ENCODE measurements around the gene HEATR9.

Gene HEATR9

GRCh38 chr17:35878361-35878760 lies 9.7 kb upstream of the HEATR9 start:
- no peak for TF ChIP-seq CTCF (IDR thresholded peaks at IDR 0.05; ENCODE audit: borderline replicate concordance, extremely low read depth, low read length, poor library complexity, severe bottlenecking)
- TF ChIP-seq EZH2 (IDR thresholded peaks at IDR 0.05; ENCODE audit: borderline replicate concordance, low read depth, low read length, severe bottlenecking) = no peak
- Histone ChIP-seq H3K4me2 (ENCODE audit: insufficient read depth, low read length) (no peak overlapping the region), H3K9me3 (ENCODE audit: insufficient read depth, low read length, severe bottlenecking) (no peaks in the 10 kb centered on the region), H4K20me1 (ENCODE audit: insufficient read depth, low read length) (no peaks in the 10 kb centered on the region), H2AFZ (ENCODE audit: low read depth, low read length) (no peak overlapping the region), H3K4me1 (ENCODE audit: insufficient read depth, low read length) (no peaks in the 10 kb centered on the region), H3K27ac (ENCODE audit: low read length) (no peak overlapping the region), H3K79me2 (ENCODE audit: insufficient read depth, low read length) (no peaks in the 10 kb centered on the region), H3K36me3 (ENCODE audit: insufficient read depth, low read length) (no peaks in the 10 kb centered on the region), H3K27me3 (ENCODE audit: insufficient read depth, low read length, poor library complexity) (peaks cover 7% of the 10 kb centered on the region), H3K4me3 (ENCODE audit: low read depth in 1 of 2, low read length in 2 of 2) (no peak overlapping the region), H3K9ac (ENCODE audit: low read depth, low read length) (no peak overlapping the region)
- DNase-seq (no peak), ATAC-seq (ENCODE audit: insufficient read depth, low read depth) (no peak)

- Histone ChIP-seq H3K4me2 (ENCODE audit: insufficient read depth, low read length) (no peak overlapping the region), H3K9me3 (ENCODE audit: insufficient read depth, low read length, severe bottlenecking) (no peaks in the 10 kb centered on the region), H2AFZ (ENCODE audit: low read depth, low read length) (no peak overlapping the region), H3K79me2 (ENCODE audit: insufficient read depth, low read length) (no peaks in the 10 kb centered on the region), H3K9ac (ENCODE audit: low read depth, low read length) (no peak overlapping the region), H3K4me1 (ENCODE audit: insufficient read depth, low read length) (no peaks in the 10 kb centered on the region), H3K36me3 (ENCODE audit: insufficient read depth, low read length) (no peaks in the 10 kb centered on the region), H3K27me3 (ENCODE audit: insufficient read depth, low read length, poor library complexity) (peaks cover 7% of the 10 kb centered on the region), H4K20me1 (ENCODE audit: insufficient read depth, low read length) (no peaks in the 10 kb centered on the region), H3K4me3 (ENCODE audit: low read depth in 1 of 2, low read length in 2 of 2) (no peak overlapping the region), H3K27ac (ENCODE audit: low read length) (no peak overlapping the region)
- ATAC-seq (ENCODE audit: insufficient read depth, low read depth) (no peak), DNase-seq (no peak)
- TF ChIP-seq EZH2 (IDR thresholded peaks at IDR 0.05; ENCODE audit: borderline replicate concordance, low read depth, low read length, severe bottlenecking) = no peak
- TF ChIP-seq CTCF (IDR thresholded peaks at IDR 0.05; ENCODE audit: borderline replicate concordance, extremely low read depth, low read length, poor library complexity, severe bottlenecking) = no peak
Observed at GRCh38 chr17:35877345-35878029, 8.8 kb upstream of the HEATR9 start.

- H2AFZ ChIP-seq (ENCODE audit: low read depth, low read length) = no peak overlapping the region
- no peak for DNase-seq
- H3K4me1 ChIP-seq (ENCODE audit: insufficient read depth, low read length) = no peaks in the 10 kb centered on the region
- H4K20me1 ChIP-seq (ENCODE audit: insufficient read depth, low read length) = no peaks in the 10 kb centered on the region
- H3K9me3 ChIP-seq (ENCODE audit: insufficient read depth, low read length, severe bottlenecking) = no peaks in the 10 kb centered on the region
- no peak overlapping the region for H3K4me3 ChIP-seq (ENCODE audit: low read depth in 1 of 2, low read length in 2 of 2)
- no peak overlapping the region for H3K4me2 ChIP-seq (ENCODE audit: insufficient read depth, low read length)
- no peak for ATAC-seq (ENCODE audit: insufficient read depth, low read depth)
- H3K27me3 ChIP-seq (ENCODE audit: insufficient read depth, low read length, poor library complexity) = peaks cover 7% of the 10 kb centered on the region
- H3K36me3 ChIP-seq (ENCODE audit: insufficient read depth, low read length) = no peaks in the 10 kb centered on the region
- no peak overlapping the region for H3K9ac ChIP-seq (ENCODE audit: low read depth, low read length)
- no peak for TF ChIP-seq CTCF (IDR thresholded peaks at IDR 0.05; ENCODE audit: borderline replicate concordance, extremely low read depth, low read length, poor library complexity, severe bottlenecking)
- TF ChIP-seq EZH2 (IDR thresholded peaks at IDR 0.05; ENCODE audit: borderline replicate concordance, low read depth, low read length, severe bottlenecking) = no peak
- H3K27ac ChIP-seq (ENCODE audit: low read length) = no peak overlapping the region
- H3K79me2 ChIP-seq (ENCODE audit: insufficient read depth, low read length) = no peaks in the 10 kb centered on the region
Observed at GRCh38 chr17:35876534-35876933, 7.8 kb upstream of the HEATR9 start.

Data from DND-41 (cell line).